Measurements from ENCODE around the gene CDH13. TPM values are rescaled to one million over a fixed set of nuclear protein-coding genes. Genes with fewer than 3 reads are reported as not detected.

Gene CDH13
- total RNA-seq, 1 donor: 102 TPM

- no peaks in the 10 kb centered on the region for H3K36me3 ChIP-seq (ENCODE audit: insufficient read depth, low read length)
- no peak overlapping the region for H3K4me2 ChIP-seq (ENCODE audit: insufficient read depth, low read length)
- H3K4me3 ChIP-seq (ENCODE audit: insufficient read depth, low read length): no peak overlapping the region
- no peak overlapping the region for H3K27ac ChIP-seq (ENCODE audit: low read depth, low read length)
- H4K20me1 ChIP-seq (ENCODE audit: insufficient read depth, low read length): no peaks in the 10 kb centered on the region
- H3K4me1 ChIP-seq (ENCODE audit: insufficient read depth, low read length): no peaks in the 10 kb centered on the region
- DNase-seq (ENCODE audit: insufficient read length, low spot score, missing footprints): no peak
- no peaks in the 10 kb centered on the region for H3K9me3 ChIP-seq (ENCODE audit: low read depth, low read length)
- H2AFZ ChIP-seq (ENCODE audit: low read length): no peak overlapping the region
- H3K79me2 ChIP-seq (ENCODE audit: insufficient read depth, low read length): no peaks in the 10 kb centered on the region
- H3K27me3 ChIP-seq (ENCODE audit: insufficient read depth, low read length): no peaks in the 10 kb centered on the region
- TF ChIP-seq, protein P1, sequence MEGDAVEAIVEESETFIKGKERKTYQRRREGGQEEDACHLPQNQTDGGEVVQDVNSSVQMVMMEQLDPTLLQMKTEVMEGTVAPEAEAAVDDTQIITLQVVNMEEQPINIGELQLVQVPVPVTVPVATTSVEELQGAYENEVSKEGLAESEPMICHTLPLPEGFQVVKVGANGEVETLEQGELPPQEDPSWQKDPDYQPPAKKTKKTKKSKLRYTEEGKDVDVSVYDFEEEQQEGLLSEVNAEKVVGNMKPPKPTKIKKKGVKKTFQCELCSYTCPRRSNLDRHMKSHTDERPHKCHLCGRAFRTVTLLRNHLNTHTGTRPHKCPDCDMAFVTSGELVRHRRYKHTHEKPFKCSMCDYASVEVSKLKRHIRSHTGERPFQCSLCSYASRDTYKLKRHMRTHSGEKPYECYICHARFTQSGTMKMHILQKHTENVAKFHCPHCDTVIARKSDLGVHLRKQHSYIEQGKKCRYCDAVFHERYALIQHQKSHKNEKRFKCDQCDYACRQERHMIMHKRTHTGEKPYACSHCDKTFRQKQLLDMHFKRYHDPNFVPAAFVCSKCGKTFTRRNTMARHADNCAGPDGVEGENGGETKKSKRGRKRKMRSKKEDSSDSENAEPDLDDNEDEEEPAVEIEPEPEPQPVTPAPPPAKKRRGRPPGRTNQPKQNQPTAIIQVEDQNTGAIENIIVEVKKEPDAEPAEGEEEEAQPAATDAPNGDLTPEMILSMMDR (IDR thresholded peaks at IDR 0.05; ENCODE audit: extremely low read depth, low read depth, low read length): no peak
Observed at GRCh38 chr16:82864332-82865040, 237.7 kb downstream of the CDH13 start.

- Histone ChIP-seq H3K4me1 (ENCODE audit: insufficient read depth, low read length) (no peaks in the 10 kb centered on the region), H3K79me2 (ENCODE audit: insufficient read depth, low read length) (no peaks in the 10 kb centered on the region), H3K4me2 (ENCODE audit: insufficient read depth, low read length) (no peak overlapping the region), H3K4me3 (ENCODE audit: insufficient read depth, low read length) (no peak overlapping the region), H3K27me3 (ENCODE audit: insufficient read depth, low read length) (no peaks in the 10 kb centered on the region), H3K27ac (ENCODE audit: low read depth, low read length) (no peak overlapping the region), H2AFZ (ENCODE audit: low read length) (no peak overlapping the region), H4K20me1 (ENCODE audit: insufficient read depth, low read length) (no peaks in the 10 kb centered on the region), H3K36me3 (ENCODE audit: insufficient read depth, low read length) (no peaks in the 10 kb centered on the region), H3K9me3 (ENCODE audit: low read depth, low read length) (no peaks in the 10 kb centered on the region)
- TF ChIP-seq, protein P1 (IDR thresholded peaks at IDR 0.05; ENCODE audit: extremely low read depth, low read depth, low read length): no peak
- DNase-seq (ENCODE audit: insufficient read length, low spot score, missing footprints): no peak
Observed at GRCh38 chr16:82865412-82865811, 238.6 kb downstream of the CDH13 start.

DNA sequence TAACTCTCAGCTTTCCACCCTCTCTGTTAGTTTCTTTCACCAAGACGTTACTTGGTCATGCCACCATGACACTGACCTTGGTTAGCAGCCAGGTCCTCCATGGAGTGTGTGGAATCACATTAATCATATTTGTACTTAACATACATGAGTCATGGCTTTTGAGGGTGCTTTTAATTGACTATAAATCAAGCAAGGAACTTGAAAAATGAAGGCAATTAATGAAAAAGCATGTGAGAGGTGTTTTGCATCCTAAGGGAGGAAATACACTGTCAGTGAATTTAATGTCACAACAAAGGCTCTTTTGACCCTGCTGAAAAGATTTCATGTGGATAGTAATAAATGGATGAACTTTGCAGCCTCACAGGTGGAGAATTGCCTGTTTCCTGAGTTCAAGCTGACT lies 240.7 kb downstream of the CDH13 start:
- DNase-seq (ENCODE audit: insufficient read length, low spot score, missing footprints): no peak
- Histone ChIP-seq H3K36me3 (ENCODE audit: insufficient read depth, low read length) (no peaks in the 10 kb centered on the region), H2AFZ (ENCODE audit: low read length) (no peak overlapping the region), H3K27ac (ENCODE audit: low read depth, low read length) (no peak overlapping the region), H4K20me1 (ENCODE audit: insufficient read depth, low read length) (no peaks in the 10 kb centered on the region), H3K4me3 (ENCODE audit: insufficient read depth, low read length) (no peak overlapping the region), H3K79me2 (ENCODE audit: insufficient read depth, low read length) (no peaks in the 10 kb centered on the region), H3K27me3 (ENCODE audit: insufficient read depth, low read length) (no peaks in the 10 kb centered on the region), H3K4me2 (ENCODE audit: insufficient read depth, low read length) (no peak overlapping the region), H3K4me1 (ENCODE audit: insufficient read depth, low read length) (no peaks in the 10 kb centered on the region), H3K9me3 (ENCODE audit: low read depth, low read length) (no peaks in the 10 kb centered on the region)
- TF ChIP-seq, protein P1 (IDR thresholded peaks at IDR 0.05; ENCODE audit: extremely low read depth, low read depth, low read length): no peak

DNA sequence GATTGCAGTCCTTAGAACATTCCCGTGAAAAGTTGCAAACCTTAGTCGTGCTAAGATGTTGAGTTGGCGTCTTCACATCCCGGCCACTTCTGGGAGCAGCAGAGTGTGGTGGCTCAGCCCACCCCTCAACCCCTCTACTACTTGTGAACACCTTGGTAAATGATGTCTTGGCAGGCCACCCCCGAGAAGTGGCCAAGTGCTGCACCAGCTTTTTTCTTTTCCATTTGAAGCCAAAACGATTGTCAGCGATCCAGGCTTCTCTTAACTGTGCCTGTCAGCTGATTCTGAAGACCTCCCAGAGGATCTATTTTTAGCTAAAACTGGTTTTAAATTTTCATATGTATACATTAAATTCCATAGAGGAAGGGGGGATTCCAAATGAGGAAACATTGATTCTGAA lies 247.5 kb downstream of the CDH13 start:
- H3K27ac ChIP-seq (ENCODE audit: low read depth, low read length): no peak overlapping the region
- TF ChIP-seq, protein P1 (IDR thresholded peaks at IDR 0.05; ENCODE audit: extremely low read depth, low read depth, low read length): no peak
- H3K4me3 ChIP-seq (ENCODE audit: insufficient read depth, low read length): no peak overlapping the region
- no peaks in the 10 kb centered on the region for H3K36me3 ChIP-seq (ENCODE audit: insufficient read depth, low read length)
- peaks cover 13% of the 10 kb centered on the region for H3K4me1 ChIP-seq (ENCODE audit: insufficient read depth, low read length)
- H4K20me1 ChIP-seq (ENCODE audit: insufficient read depth, low read length): no peaks in the 10 kb centered on the region
- no peaks in the 10 kb centered on the region for H3K27me3 ChIP-seq (ENCODE audit: insufficient read depth, low read length)
- DNase-seq (ENCODE audit: insufficient read length, low spot score, missing footprints): no peak
- no peak overlapping the region for H2AFZ ChIP-seq (ENCODE audit: low read length)
- peak overlapping the region; percentile 41 for H3K4me2 ChIP-seq (ENCODE audit: insufficient read depth, low read length)
- no peaks in the 10 kb centered on the region for H3K9me3 ChIP-seq (ENCODE audit: low read depth, low read length)
- no peaks in the 10 kb centered on the region for H3K79me2 ChIP-seq (ENCODE audit: insufficient read depth, low read length)
